ENCODE measurements around the gene ADM5. TPM values are rescaled to one million over a fixed set of nuclear protein-coding genes. Genes with fewer than 3 reads are reported as not detected.

ADM5 gene
- total RNA-seq, 1 experiment from 2014 or later = 1.4 TPM

- Histone ChIP-seq H3K36me3 (replicated peaks; ENCODE audit: control insufficient read depth, insufficient read depth, low read length) (peaks cover 36% of the 10 kb centered on the region), H3K4me3 (ENCODE audit: insufficient read depth, low read depth, low read length) (no peak overlapping the region), H3K27me3 (ENCODE audit: control insufficient read depth, insufficient read depth, low read length) (no peaks in the 10 kb centered on the region)
- DNase-seq = no peak
Observed at GRCh38 chr19:49683814-49684250, 5.6 kb upstream of the ADM5 start.

DNA sequence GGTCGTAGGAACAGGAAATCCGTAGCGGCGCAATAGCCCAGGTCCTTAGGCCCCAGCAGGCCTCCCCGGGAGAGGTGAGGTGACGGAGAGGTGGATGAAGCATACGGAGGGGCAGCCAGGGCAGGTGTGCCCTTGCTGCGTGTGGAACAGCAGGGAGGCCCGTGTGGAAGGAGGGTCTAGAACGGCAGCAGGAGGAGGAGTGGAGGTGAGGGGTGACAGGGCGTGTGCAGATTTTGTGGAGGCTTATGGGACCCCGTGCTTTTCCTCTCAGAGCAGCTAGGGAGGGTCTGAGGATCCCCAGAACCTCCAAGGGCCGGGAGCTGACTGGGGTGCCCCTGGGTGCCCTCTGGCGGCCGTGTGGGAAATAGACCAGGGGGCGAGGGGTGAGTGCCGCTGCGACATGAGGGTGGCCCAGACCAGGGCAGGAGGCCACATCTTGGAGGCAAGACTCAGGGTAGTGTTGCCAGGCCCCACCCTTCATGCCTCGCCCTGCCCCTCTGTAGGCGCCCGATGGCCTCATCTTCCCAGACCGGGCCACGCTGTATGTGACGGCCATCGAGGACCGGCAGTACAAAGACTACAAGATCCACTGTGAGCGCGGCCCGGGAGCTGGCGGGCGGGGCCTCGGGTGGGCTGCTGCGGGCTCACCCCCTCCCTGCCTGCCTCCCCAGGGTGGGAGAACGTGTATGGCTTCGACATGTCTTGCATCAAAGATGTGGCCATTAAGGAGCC lies 5.0 kb upstream of the ADM5 start:
- DNase-seq = peak; percentile 88
- no peak overlapping the region for H3K4me3 ChIP-seq (ENCODE audit: insufficient read depth, low read depth, low read length)
- H3K36me3 ChIP-seq (replicated peaks; ENCODE audit: control insufficient read depth, insufficient read depth, low read length) = peaks cover 36% of the 10 kb centered on the region
- H3K27me3 ChIP-seq (ENCODE audit: control insufficient read depth, insufficient read depth, low read length) = no peaks in the 10 kb centered on the region

- DNase-seq = peak; percentile 51
- Histone ChIP-seq H3K27me3 (ENCODE audit: control insufficient read depth, insufficient read depth, low read length) (no peaks in the 10 kb centered on the region), H3K36me3 (replicated peaks; ENCODE audit: control insufficient read depth, insufficient read depth, low read length) (peaks cover 36% of the 10 kb centered on the region)
Observed at GRCh38 chr19:49684983-49685553, 4.3 kb upstream of the ADM5 start.

GRCh38 chr19:49685845-49686332 lies 3.5 kb upstream of the ADM5 start:
- Histone ChIP-seq H3K27me3 (ENCODE audit: control insufficient read depth, insufficient read depth, low read length) (no peaks in the 10 kb centered on the region), H3K36me3 (replicated peaks; ENCODE audit: control insufficient read depth, insufficient read depth, low read length) (peaks cover 36% of the 10 kb centered on the region), H3K4me3 (ENCODE audit: insufficient read depth, low read depth, low read length) (no peak overlapping the region)
- peak; percentile 58 for DNase-seq

More at GRCh38 chr19:49684983-49685553, 4.3 kb upstream of the ADM5 start:
- no peak overlapping the region for H3K4me3 ChIP-seq (ENCODE audit: insufficient read depth, low read depth, low read length)

DNA sequence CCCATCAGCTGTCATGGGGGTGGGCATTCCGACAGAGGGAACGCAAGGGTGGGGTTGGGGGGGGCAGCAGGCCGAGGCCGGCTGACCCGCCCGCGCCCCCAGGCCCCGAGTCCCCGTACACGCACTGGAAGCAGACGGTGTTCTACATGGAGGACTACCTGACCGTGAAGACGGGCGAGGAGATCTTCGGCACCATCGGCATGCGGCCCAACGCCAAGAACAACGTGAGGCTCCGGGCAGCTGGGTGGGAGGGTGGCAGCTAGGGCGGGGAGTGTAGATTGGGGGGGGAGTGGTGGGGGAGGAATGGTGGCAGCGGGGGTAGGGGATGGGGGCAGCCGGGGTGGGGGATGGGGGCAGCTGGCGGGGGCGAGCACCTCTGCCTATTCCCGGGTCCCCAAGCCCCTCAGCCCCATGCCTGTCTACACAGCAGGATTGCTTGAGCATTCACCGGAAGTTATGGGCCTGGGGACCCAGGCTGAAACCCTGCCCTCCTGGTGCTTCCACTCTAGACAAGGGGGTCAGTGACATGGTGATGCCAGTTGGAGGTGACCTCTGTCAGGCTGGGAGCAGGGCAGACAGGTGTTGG lies 2.8 kb upstream of the ADM5 start:
- no peak overlapping the region for H3K4me3 ChIP-seq (ENCODE audit: insufficient read depth, low read depth, low read length)
- peaks cover 33% of the 10 kb centered on the region for H3K36me3 ChIP-seq (replicated peaks; ENCODE audit: control insufficient read depth, insufficient read depth, low read length)

GRCh38 chr19:49687150-49687549 lies 2.2 kb upstream of the ADM5 start:
- peaks cover 28% of the 10 kb centered on the region for H3K36me3 ChIP-seq (replicated peaks; ENCODE audit: control insufficient read depth, insufficient read depth, low read length)
- DNase-seq = peak; percentile 41
- H3K4me3 ChIP-seq (ENCODE audit: insufficient read depth, low read depth, low read length) = no peak overlapping the region
- H3K27me3 ChIP-seq (ENCODE audit: control insufficient read depth, insufficient read depth, low read length) = no peaks in the 10 kb centered on the region

More for the DNA sequence above, 2.8 kb upstream of the ADM5 start:
- peak; percentile 65 for DNase-seq
- no peaks in the 10 kb centered on the region for H3K27me3 ChIP-seq (ENCODE audit: control insufficient read depth, insufficient read depth, low read length)

- no peaks in the 10 kb centered on the region for H3K27me3 ChIP-seq (ENCODE audit: control insufficient read depth, insufficient read depth, low read length)
- H3K4me3 ChIP-seq (ENCODE audit: insufficient read depth, low read depth, low read length) = no peak overlapping the region
- DNase-seq = peak; percentile 67
- H3K36me3 ChIP-seq (replicated peaks; ENCODE audit: control insufficient read depth, insufficient read depth, low read length) = peaks cover 24% of the 10 kb centered on the region
Observed at GRCh38 chr19:49687566-49688316, 1.7 kb upstream of the ADM5 start.

- Histone ChIP-seq H3K27me3 (ENCODE audit: control insufficient read depth, insufficient read depth, low read length) (no peaks in the 10 kb centered on the region), H3K4me3 (ENCODE audit: insufficient read depth, low read depth, low read length) (no peak overlapping the region), H3K36me3 (replicated peaks; ENCODE audit: control insufficient read depth, insufficient read depth, low read length) (peaks cover 25% of the 10 kb centered on the region)
- peak; percentile 59 for DNase-seq
Observed at GRCh38 chr19:49688531-49689132, 762 bp upstream of the ADM5 start.

DNA sequence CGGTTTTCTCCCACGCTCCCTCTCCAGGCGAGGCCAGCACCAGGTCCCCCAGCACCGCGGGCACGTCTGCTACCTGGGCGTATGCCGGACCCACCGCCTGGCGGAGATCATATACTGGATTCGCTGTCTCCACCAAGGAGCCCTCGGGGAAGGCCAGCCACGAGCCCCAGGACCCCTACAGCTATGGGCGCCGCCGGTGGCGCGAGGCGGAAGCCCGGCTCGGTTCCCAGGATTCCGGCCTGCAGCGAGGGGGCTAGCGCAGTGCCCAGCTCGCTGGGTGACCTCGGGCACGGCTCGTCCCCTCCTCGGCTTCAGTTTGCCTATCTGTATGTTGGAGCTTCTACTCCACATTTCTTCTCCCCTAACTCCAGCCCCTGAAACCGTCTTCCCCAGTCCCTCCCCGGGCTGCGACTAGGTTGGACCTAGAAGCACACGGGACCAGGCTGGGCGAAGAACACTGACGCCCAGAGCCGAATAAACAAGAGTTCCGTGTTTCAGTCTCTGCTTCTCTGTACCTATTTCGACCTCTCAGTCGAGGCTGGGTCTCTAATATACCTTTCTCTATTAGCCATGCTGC lies 773 bp downstream of the ADM5 start:
- DNase-seq = no peak
- Histone ChIP-seq H3K4me3 (ENCODE audit: insufficient read depth, low read depth, low read length) (peak overlapping the region; percentile 74), H3K27me3 (ENCODE audit: control insufficient read depth, insufficient read depth, low read length) (no peaks in the 10 kb centered on the region), H3K36me3 (replicated peaks; ENCODE audit: control insufficient read depth, insufficient read depth, low read length) (peaks cover 17% of the 10 kb centered on the region)

DNA sequence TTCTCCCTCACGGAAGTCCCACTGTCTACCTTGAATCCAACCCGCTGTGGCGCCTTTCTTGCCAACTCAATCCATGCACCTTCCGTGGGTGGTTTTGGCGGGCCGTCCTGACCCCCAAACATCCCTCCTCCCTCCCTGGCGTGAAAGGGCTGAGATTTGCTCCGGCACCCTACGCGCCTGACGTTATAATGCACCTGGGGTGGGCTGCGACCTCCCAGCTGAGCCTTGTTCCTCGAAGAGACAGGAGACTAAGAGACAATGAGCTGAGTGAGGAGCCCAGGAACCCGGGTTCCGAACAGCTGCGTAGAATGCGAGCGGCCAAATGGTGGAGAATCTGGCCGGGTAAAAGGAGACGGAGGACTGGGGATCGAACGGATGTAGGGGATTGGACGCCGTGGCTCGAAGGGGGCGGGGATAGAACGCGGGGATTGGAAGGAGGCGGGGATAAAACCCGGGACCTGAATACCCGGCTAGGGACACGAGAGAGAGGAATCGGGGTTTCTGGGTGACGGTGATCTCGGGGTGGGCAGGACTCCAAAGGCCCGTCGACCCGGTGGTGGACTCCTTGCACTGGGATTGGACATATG lies 1.4 kb downstream of the ADM5 start, which contains the start of gene CPT1C:
Gene CPT1C, plus strand, starts transcription at position 461 of the 587 bp plus-strand sequence. CDS start 1,137 bp downstream, outside the sequence.
- Histone ChIP-seq H3K4me3 (ENCODE audit: insufficient read depth, low read depth, low read length) (peak within 1 kb of the TSS; percentile 74), H3K36me3 (replicated peaks; ENCODE audit: control insufficient read depth, insufficient read depth, low read length) (peaks cover 12% of the 10 kb centered on the region), H3K27me3 (ENCODE audit: control insufficient read depth, insufficient read depth, low read length) (no peaks in the 10 kb centered on the region)
- peak; percentile 96 for DNase-seq

- peak; percentile 92 for DNase-seq
- H3K4me3 ChIP-seq (ENCODE audit: insufficient read depth, low read depth, low read length) = peak overlapping the region; percentile 74
- H3K36me3 ChIP-seq (replicated peaks; ENCODE audit: control insufficient read depth, insufficient read depth, low read length) = peaks cover 8% of the 10 kb centered on the region
- no peaks in the 10 kb centered on the region for H3K27me3 ChIP-seq (ENCODE audit: control insufficient read depth, insufficient read depth, low read length)
Observed at GRCh38 chr19:49691243-49692146, 2.1 kb downstream of the ADM5 start.

DNA sequence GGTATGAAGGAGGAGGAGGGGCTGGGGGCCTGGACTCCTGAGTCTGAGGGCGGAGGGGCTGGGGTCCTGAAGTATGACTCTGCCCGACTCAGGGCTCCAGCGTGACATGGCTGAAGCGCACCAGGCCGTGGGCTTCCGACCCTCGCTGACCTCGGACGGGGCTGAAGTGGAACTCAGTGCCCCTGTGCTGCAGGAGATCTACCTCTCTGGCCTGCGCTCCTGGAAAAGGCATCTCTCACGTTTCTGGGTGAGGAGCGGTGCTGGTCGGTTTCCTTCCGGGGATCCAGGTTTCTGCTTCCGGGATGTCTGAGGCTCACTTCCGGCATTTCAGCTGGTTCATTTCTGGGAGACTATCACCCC lies 2.7 kb downstream of the ADM5 start:
- peaks cover 7% of the 10 kb centered on the region for H3K36me3 ChIP-seq (replicated peaks; ENCODE audit: control insufficient read depth, insufficient read depth, low read length)
- DNase-seq = peak; percentile 46
- H3K4me3 ChIP-seq (ENCODE audit: insufficient read depth, low read depth, low read length) = no peak overlapping the region
- H3K27me3 ChIP-seq (ENCODE audit: control insufficient read depth, insufficient read depth, low read length) = no peaks in the 10 kb centered on the region

DNA sequence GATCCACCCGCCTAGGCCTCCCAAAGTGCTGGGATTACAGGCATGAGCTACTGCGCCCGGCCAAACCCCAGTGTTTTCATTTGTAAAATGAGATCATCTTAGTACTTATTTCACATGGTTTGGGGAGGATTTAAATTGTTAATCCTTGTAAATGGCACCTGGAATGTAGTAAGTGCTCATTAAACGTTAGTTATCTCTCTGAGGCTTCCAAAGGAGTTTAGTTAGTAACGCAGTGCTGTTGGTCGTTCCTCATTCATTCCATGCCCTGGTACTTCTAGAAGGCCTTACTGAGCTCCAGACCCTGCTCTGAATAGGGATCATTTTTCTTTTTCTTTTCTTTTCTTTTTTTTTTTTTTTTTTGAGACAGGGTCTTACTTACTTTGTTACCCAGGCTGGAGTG lies 6.7 kb downstream of the ADM5 start:
- H3K4me3 ChIP-seq (ENCODE audit: insufficient read depth, low read depth, low read length) = no peak overlapping the region
- H3K27me3 ChIP-seq (ENCODE audit: control insufficient read depth, insufficient read depth, low read length) = no peaks in the 10 kb centered on the region
- DNase-seq = no peak
- peaks cover 6% of the 10 kb centered on the region for H3K36me3 ChIP-seq (replicated peaks; ENCODE audit: control insufficient read depth, insufficient read depth, low read length)
